Measurements from ENCODE around the gene SEL1L2. TPM values are rescaled to one million over a fixed set of nuclear protein-coding genes. Genes with fewer than 3 reads are reported as not detected.

Gene SEL1L2
- total RNA-seq, 4 donors from 2014 or later, result not detected

GRCh38 chr20:13929836-13930235, 60.6 kb downstream of the SEL1L2 start:
- Histone ChIP-seq H3K9me3 (no peaks in the 10 kb centered on the region), H3K36me3 (no peaks in the 10 kb centered on the region), H3K27me3 (no peaks in the 10 kb centered on the region), H3K27ac (no peak overlapping the region), H3K4me3 (no peak overlapping the region), H3K4me1 (no peaks in the 10 kb centered on the region)
- 86 to 91% methylated on average over 4 to 6 of the region's 6 CpGs for WGBS, 2 donors
- DNase-seq, result no peak
- intact Hi-C loops (cut with DNase I), result no loop called here
- TF ChIP-seq CTCF (IDR thresholded peaks at IDR 0.05) (no peak), POLR2A (IDR thresholded peaks at IDR 0.05) (no peak)

GRCh38 chr20:13928901-13929300, 61.5 kb downstream of the SEL1L2 start:
- intact Hi-C loops (cut with DNase I), result no loop called here
- H3K27ac ChIP-seq, result no peak overlapping the region
- H3K36me3 ChIP-seq, result no peaks in the 10 kb centered on the region
- no peaks in the 10 kb centered on the region for H3K27me3 ChIP-seq
- 38 to 52% methylated on average over 5 of the region's 5 CpGs for WGBS, 2 donors
- H3K9me3 ChIP-seq, result no peaks in the 10 kb centered on the region
- TF ChIP-seq POLR2A (IDR thresholded peaks at IDR 0.05), result no peak
- TF ChIP-seq CTCF (IDR thresholded peaks at IDR 0.05), result no peak
- DNase-seq, result no peak
- no peaks in the 10 kb centered on the region for H3K4me1 ChIP-seq
- no peak overlapping the region for H3K4me3 ChIP-seq

- Histone ChIP-seq H3K27ac (no peak overlapping the region), H3K4me3 (no peak overlapping the region), H3K36me3 (no peaks in the 10 kb centered on the region), H3K4me1 (no peaks in the 10 kb centered on the region), H3K27me3 (no peaks in the 10 kb centered on the region), H3K9me3 (no peaks in the 10 kb centered on the region)
- intact Hi-C loops (cut with DNase I), result no loop called here
- WGBS, 2 donors, result 36 to 43% methylated on average over 2 of the region's 2 CpGs
- TF ChIP-seq CTCF (IDR thresholded peaks at IDR 0.05) (no peak), POLR2A (IDR thresholded peaks at IDR 0.05) (no peak)
- DNase-seq, result no peak
Measured at GRCh38 chr20:13927171-13927570, 63.2 kb downstream of the SEL1L2 start.

- Histone ChIP-seq H3K9me3 (no peaks in the 10 kb centered on the region), H3K36me3 (no peaks in the 10 kb centered on the region), H3K27ac (no peak overlapping the region), H3K4me1 (no peaks in the 10 kb centered on the region), H3K27me3 (no peaks in the 10 kb centered on the region), H3K4me3 (no peak overlapping the region)
- DNase-seq, result no peak
- 59 to 62% methylated on average over 5 of the region's 5 CpGs for whole genome bisulfite sequencing, 2 donors
- intact Hi-C loops (cut with DNase I), result no loop called here
- TF ChIP-seq POLR2A (IDR thresholded peaks at IDR 0.05) (no peak), CTCF (IDR thresholded peaks at IDR 0.05) (no peak)
Measured at GRCh38 chr20:13922241-13922640, 68.2 kb downstream of the SEL1L2 start.

GRCh38 chr20:13915284-13915683, 75.1 kb downstream of the SEL1L2 start:
- no peaks in the 10 kb centered on the region for H3K27me3 ChIP-seq
- intact Hi-C loops (cut with DNase I), result no loop called here
- H3K27ac ChIP-seq, result no peak overlapping the region
- no peak for TF ChIP-seq POLR2A (IDR thresholded peaks at IDR 0.05)
- no peak for TF ChIP-seq CTCF (IDR thresholded peaks at IDR 0.05)
- no peaks in the 10 kb centered on the region for H3K9me3 ChIP-seq
- DNase-seq, result no peak
- H3K36me3 ChIP-seq, result no peaks in the 10 kb centered on the region
- 58 to 79% methylated on average over 1 to 2 of the region's 3 CpGs for WGBS, 2 donors
- H3K4me1 ChIP-seq, result no peaks in the 10 kb centered on the region
- H3K4me3 ChIP-seq, result no peak overlapping the region

Data from esophagus squamous epithelium (tissue), 5 donors.